Right renal cortex interstitium (tissue), 3 donors: Measurements from ENCODE around the gene ADARB2. TPM values are rescaled to one million over a fixed set of nuclear protein-coding genes. Genes with fewer than 3 reads are reported as not detected.
A peak's percentile ranks its signal among the peaks of the same experiment; 100 is the strongest.
"Not testable (repeated sequence)": the region's sequence is repeated elsewhere in the genome, so short reads cannot be mapped to it uniquely, and the experiment has no call there.

ENCODE experiments used
- DNase-seq, 3 donors: peaks; one replicate each; pipeline ENCODE4 v3.0.0-alpha.2; 2013; ENCODE audit warnings: low read depth in 3 of 3, low spot score in 2 of 3
- polyA plus RNA-seq, 3 donors: library from polyadenylated mRNA; unstranded; fragments of 120-200 nt; gene quantifications; one replicate each; pipeline ENCODE4 v1.2.1, GENCODE V29; 2013; ENCODE audit not compliant: insufficient read length in 3 of 3

ADARB2 gene
- polyA plus RNA-seq, 3 donors = 0.87 to 1.4 (median 1.4) TPM

DNA sequence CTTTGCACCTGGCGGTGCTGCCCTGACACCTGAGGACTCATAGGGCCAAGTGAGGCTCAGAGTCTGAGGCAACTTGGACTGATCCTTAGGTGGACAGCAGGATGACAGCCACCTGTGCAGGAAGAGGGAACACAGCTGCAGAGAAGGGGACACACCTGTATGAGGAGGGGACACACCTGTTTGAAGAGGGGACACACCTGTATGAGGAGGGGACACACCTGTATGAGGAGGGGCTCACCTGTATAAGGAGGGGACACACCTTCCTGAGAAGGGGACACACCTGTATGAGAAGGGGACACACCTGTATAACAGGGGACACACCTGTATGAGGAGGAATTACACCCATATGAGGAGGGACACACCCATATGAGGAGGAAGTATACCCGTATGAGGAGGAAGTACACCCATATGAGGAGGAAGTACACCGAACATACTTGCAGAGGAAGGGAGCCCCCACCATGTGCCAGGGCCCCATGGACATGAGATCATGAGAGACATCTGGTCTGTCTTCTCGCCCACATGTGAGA is 285.9 kb downstream of the ADARB2 start:
- no peak for DNase-seq

- no peak for DNase-seq
These were observed 287.6 kb downstream of the ADARB2 start for GRCh38 chr10:1449572-1450205.

DNA sequence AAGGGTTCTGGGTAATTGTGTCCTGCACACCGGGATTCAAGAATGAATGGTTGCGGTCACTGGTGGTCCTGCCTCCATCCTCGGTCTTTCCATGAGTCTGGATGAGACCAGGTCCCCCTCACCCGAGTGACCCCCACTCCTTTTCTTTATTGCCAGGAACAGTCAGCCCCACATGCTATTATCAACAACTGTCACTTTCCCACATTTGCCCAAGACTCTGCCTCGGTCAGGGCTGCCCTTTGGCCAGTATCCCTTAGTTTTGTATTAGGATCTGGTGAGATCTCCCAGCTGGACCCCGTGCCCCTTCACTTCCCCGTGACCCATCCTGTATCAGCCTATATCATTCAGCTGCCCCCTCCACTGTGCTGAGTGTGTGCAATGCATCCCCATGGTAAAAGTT is 288.3 kb downstream of the ADARB2 start:
- no peak for DNase-seq

GRCh38 chr10:1448252-1448930 is 288.9 kb downstream of the ADARB2 start:
- no peak for DNase-seq

- no peak for DNase-seq
These were observed 292.5 kb downstream of the ADARB2 start for GRCh38 chr10:1444826-1445225.

GRCh38 chr10:1440897-1441296 is 296.4 kb downstream of the ADARB2 start:
- DNase-seq = no peak

GRCh38 chr10:1434912-1435692 is 302.2 kb downstream of the ADARB2 start:
- DNase-seq = no peak

- DNase-seq = no peak
These were observed 303.1 kb downstream of the ADARB2 start for GRCh38 chr10:1434202-1434601.

GRCh38 chr10:1432161-1432560 is 305.2 kb downstream of the ADARB2 start:
- DNase-seq = no peak

DNA sequence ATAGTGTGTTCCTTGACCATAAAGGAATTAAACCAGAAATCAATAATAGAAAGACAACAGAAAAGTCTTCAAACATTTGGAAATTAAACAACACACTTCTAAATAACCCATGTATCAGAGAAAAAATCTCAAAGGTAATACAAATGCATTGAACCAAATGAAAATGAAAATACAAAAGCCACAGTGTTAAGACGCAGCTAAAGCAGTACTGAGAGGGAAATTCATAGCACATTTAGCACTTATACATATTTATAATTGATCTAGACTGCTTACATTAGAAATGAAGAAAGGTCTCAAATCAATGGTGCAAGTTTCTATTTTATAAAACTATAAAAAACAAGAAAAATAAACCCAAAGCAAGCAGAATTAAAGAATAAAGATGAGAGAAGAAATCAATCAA is 306.1 kb downstream of the ADARB2 start:
- no peak for DNase-seq

GRCh38 chr10:1427521-1428186 is 309.7 kb downstream of the ADARB2 start:
- DNase-seq = not testable (repeated sequence)

GRCh38 chr10:1426786-1427185 is 310.5 kb downstream of the ADARB2 start:
- DNase-seq = no peak

DNA sequence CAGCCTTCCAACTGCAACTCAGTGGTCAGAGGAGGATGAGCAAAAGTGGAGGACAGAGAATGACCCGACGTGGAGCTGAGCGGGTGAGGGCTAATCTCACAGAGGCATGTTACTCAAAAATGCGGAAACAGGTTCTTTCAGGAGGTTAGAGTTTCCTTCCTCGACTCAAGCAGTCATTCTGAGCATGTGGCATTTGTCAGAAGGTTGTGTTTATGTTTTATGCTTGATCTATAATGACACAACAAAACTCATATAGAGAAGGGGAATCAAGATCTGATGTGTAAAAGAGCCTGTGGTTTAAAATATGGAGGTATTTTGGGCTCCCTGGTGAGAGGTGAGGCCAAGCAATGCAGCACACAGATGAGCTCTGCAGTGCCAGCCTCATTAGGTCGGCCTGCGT is 311.4 kb downstream of the ADARB2 start:
- no peak for DNase-seq

DNA sequence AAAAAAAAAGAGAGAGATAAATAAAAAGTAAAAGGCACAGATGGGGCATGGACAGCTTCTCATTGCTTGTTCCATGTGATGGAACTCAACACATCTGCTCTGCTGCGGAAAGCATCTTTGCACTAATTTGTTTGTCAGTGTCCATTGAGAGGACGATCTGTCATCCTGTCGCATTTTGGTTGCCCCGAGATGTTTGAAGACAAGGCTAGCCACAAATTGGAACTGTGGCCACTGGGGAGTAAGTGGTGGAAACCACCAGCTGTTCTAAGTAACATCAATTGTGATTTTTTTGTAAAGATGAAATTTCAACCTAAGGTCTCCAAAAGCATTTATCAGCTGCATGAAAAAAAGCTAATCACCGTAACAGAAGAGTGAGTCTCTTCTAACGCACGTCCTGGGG is 312.7 kb downstream of the ADARB2 start:
- no peak for DNase-seq

GRCh38 chr10:1423676-1424253 is 313.6 kb downstream of the ADARB2 start:
- no peak for DNase-seq

GRCh38 chr10:1422275-1422674 is 315.1 kb downstream of the ADARB2 start:
- DNase-seq = no peak

GRCh38 chr10:1420661-1421362 is 316.5 kb downstream of the ADARB2 start:
- DNase-seq = peak; percentile 44 to 68 (median 56)

DNA sequence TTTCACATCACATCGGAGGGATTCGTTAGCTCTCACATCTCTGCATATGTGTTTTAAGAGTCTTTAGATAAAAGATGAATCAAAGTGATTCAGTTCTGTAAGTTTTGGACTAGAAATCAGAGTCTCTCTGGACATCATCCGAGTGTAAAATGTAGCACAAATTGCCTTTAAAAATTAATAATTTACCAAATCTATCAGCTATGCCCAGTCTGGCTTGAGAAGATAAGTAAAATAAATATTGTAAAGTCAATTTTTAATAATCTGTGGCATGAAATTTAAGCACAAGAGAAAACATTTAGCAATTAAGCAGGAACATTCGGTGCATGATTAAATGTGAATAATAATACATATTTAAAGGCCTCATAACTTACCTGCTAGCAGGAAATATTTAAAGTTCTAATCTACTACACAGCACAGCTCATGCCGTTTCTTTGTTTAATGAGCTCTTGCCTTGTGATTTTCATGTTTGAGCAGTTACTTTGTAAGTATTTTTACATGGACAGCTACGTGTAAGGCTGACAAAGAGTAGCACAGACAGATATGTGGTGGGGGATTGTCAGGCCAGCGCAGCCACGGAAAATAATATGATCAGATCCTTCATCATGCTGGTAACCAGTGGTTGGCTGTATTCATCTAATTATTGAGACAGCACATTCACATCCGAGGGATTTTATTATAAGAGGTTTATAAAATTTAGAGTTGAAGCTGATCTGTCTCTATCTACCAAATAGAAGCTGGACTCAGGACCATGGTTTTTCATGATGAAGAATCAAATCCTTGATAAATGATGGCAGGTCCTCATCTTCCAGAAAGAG is 317.3 kb downstream of the ADARB2 start:
- no peak for DNase-seq

DNA sequence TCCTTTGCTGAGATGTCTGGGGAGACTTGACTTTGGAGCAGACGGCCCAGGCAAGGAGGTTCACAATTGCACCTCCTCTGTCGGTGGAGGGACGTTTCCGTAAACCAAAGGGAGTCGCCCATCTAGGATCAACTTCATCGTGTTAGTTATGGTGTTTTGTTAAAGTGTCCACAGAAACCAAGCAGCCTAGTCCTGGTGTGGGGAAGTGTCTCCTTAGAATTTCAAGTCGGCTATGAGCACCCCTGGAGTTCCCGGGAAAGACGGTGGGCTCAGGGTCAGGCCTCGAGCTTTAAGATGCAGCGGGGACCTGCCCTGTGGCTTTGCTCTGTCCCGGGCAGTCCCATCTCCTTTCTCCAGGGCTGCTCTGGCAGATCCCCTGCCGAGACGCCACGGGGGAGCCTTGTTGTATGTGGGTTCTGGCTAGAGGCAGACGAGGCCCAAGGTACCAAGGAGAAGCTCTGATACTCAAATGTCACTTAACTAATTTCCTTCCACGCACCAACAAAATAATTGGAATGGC is 319.2 kb downstream of the ADARB2 start:
- DNase-seq = no peak
